Forelimb muscle (tissue), 1 donor: ENCODE measurements around the gene TBC1D20. TPM values are rescaled to one million over a fixed set of nuclear protein-coding genes. Genes with fewer than 3 reads are reported as not detected.
"Not testable (repeated sequence)": the region's sequence is repeated elsewhere in the genome, so short reads cannot be mapped to it uniquely, and the experiment has no call there.

Source experiments
- DNase-seq: peaks from one replicate; pipeline ENCODE4 v3.0.0-alpha.2; 2013; ENCODE audit warnings: low read depth
- polyA plus RNA-seq: library from polyadenylated mRNA; unstranded; fragments of 120-200 nt; gene quantifications from one replicate; pipeline ENCODE4 v1.2.1, GENCODE V29; 2013; ENCODE audit not compliant: insufficient read length

The TBC1D20 gene
- polyA plus RNA-seq, 1 donor: 28.8 TPM

GRCh38 chr20:401682-402495 lies 60.4 kb downstream of the TBC1D20 start:
- no peak for DNase-seq

- DNase-seq: no peak
These were observed 61.7 kb downstream of the TBC1D20 start for GRCh38 chr20:400454-401275.

GRCh38 chr20:400128-400453 lies 62.2 kb downstream of the TBC1D20 start:
- no peak for DNase-seq

GRCh38 chr20:399182-399707 lies 63.1 kb downstream of the TBC1D20 start:
- DNase-seq: no peak

- DNase-seq: no peak
These were observed 64.7 kb downstream of the TBC1D20 start for GRCh38 chr20:397432-398237.

GRCh38 chr20:396619-397431 lies 65.5 kb downstream of the TBC1D20 start:
- no peak for DNase-seq

- DNase-seq: no peak
These were observed 66.1 kb downstream of the TBC1D20 start for GRCh38 chr20:396252-396618.

GRCh38 chr20:393296-393695 lies 69.0 kb downstream of the TBC1D20 start:
- DNase-seq: not testable (repeated sequence)

GRCh38 chr20:391041-391711 lies 71.2 kb downstream of the TBC1D20 start:
- no peak for DNase-seq

GRCh38 chr20:389220-389619 lies 73.1 kb downstream of the TBC1D20 start:
- DNase-seq: no peak

GRCh38 chr20:388034-388994 lies 74.0 kb downstream of the TBC1D20 start:
- no peak for DNase-seq

GRCh38 chr20:387520-387919 lies 74.8 kb downstream of the TBC1D20 start:
- DNase-seq: no peak

- DNase-seq: not testable (repeated sequence)
These were observed 75.7 kb downstream of the TBC1D20 start for GRCh38 chr20:386634-387033.

Other genes starting within 250 kb of the TBC1D20 start
- gene DEFB129, start 235.3 kb downstream of the TBC1D20 start, polyA plus RNA-seq: not detected
- not detected for gene DEFB132, start 204.8 kb downstream of the TBC1D20 start, polyA plus RNA-seq
- gene C20orf96, start 171.8 kb downstream of the TBC1D20 start, polyA plus RNA-seq: 11.3 TPM
- gene ZCCHC3, start 165.0 kb downstream of the TBC1D20 start, polyA plus RNA-seq: 27.1 TPM
- 24.1 TPM for gene SOX12, start 137.0 kb downstream of the TBC1D20 start, polyA plus RNA-seq
- 24.4 TPM for gene NRSN2, start 115.4 kb downstream of the TBC1D20 start, polyA plus RNA-seq
- gene TRIB3, start 81.8 kb downstream of the TBC1D20 start, polyA plus RNA-seq: 2.9 TPM
- gene RBCK1, start 54.2 kb downstream of the TBC1D20 start, polyA plus RNA-seq: 48.3 TPM
- 107 TPM for gene CSNK2A1, start 81.3 kb upstream of the TBC1D20 start, polyA plus RNA-seq
- 5.3 TPM for gene TCF15, start 147.8 kb upstream of the TBC1D20 start, polyA plus RNA-seq
- gene SRXN1, start 190.7 kb upstream of the TBC1D20 start, polyA plus RNA-seq: 8.2 TPM
- not detected for gene SCRT2, start 213.3 kb upstream of the TBC1D20 start, polyA plus RNA-seq